Thymus (tissue), 11 donors: ENCODE results near the gene LRRC71. TPM values are rescaled to one million over a fixed set of nuclear protein-coding genes. Genes with fewer than 3 reads are reported as not detected.
A peak's percentile ranks its signal among the peaks of the same experiment; 100 is the strongest.

ENCODE experiments used
- DNase-seq, 9 donors: peaks; one replicate each; pipeline ENCODE4 v3.0.0-alpha.2; 2013; ENCODE audit warnings: low spot score in 9 of 9, low read depth in 6 of 9, missing footprints in 1 of 9
- H3K27ac ChIP-seq, 2 donors: one replicate each; pipeline ENCODE4 v1.5.1; 2013; ENCODE audit warnings: control low read depth in 1 of 2, low read depth in 1 of 2, low read length in 1 of 2, mild to moderate bottlenecking in 1 of 2, moderate library complexity in 1 of 2
- H3K27me3 ChIP-seq, 2 donors: one replicate each; pipeline ENCODE4 v1.5.1; 2013; ENCODE audit warnings: low read length in 1 of 2; ENCODE audit not compliant: control insufficient read depth in 2 of 2, insufficient read depth in 1 of 2
- H3K36me3 ChIP-seq, 2 donors: one replicate each; pipeline ENCODE4 v1.5.1; 2013; ENCODE audit warnings: low read length in 1 of 2, mild to moderate bottlenecking in 1 of 2, moderate library complexity in 1 of 2; ENCODE audit not compliant: control insufficient read depth in 2 of 2, insufficient read depth in 2 of 2
- H3K4me1 ChIP-seq, 2 donors: one replicate each; pipeline ENCODE4 v1.5.1; 2013; ENCODE audit warnings: low read length in 2 of 2; ENCODE audit not compliant: control insufficient read depth in 2 of 2, insufficient read depth in 2 of 2
- H3K4me3 ChIP-seq, 2 donors: one replicate each; pipeline ENCODE4 v1.5.1; 2013; ENCODE audit warnings: low read length in 2 of 2, control low read depth in 1 of 2, mild to moderate bottlenecking in 1 of 2
- H3K9me3 ChIP-seq, 2 donors: one replicate each; pipeline ENCODE4 v1.5.1; 2013; ENCODE audit warnings: low read length in 1 of 2, mild to moderate bottlenecking in 1 of 2; ENCODE audit not compliant: control insufficient read depth in 2 of 2, insufficient read depth in 1 of 2
- WGBS: extraction: QIAGEN DNeasy Blood & Tissue Kit; methylation state at CpG from one replicate; pipeline ENCODE4 v1.1.7; 2013; 5-methylcytosine and 5-hydroxymethylcytosine counted together
- polyA plus RNA-seq: library from polyadenylated mRNA; stranded (reverse); fragments of 200-250 nt; gene quantifications from one replicate; pipeline ENCODE4 v1.2.3, GENCODE V29; 2013
- total RNA-seq: library from RNA; stranded (reverse); fragments of 120-200 nt; gene quantifications from one replicate; pipeline ENCODE4 v1.2.4, GENCODE V29; 2013
- donor health status: healthy.

The LRRC71 gene
- total and polyA plus RNA-seq, 2 donors = 0.11 TPM; not detected in 1

- H3K4me1 ChIP-seq = peaks cover 0 to 18% of the 10 kb centered on the region in 2 donors
- H3K27ac ChIP-seq = no peak overlapping the region
- peaks cover 8 to 10% of the 10 kb centered on the region in 2 donors for H3K27me3 ChIP-seq
- no peak for DNase-seq
- WGBS = 83% methylated on average over 5 of the region's 5 CpGs
- no peak overlapping the region for H3K4me3 ChIP-seq
- H3K36me3 ChIP-seq = no peaks in the 10 kb centered on the region
- peaks cover 0 to 5% of the 10 kb centered on the region in 2 donors for H3K9me3 ChIP-seq
Measured at GRCh38 chr1:156909671-156910070, 10.8 kb upstream of the LRRC71 start.

GRCh38 chr1:156910309-156910782 is 10.1 kb upstream of the LRRC71 start:
- peak in 4 of 9 donors; percentile 19 to 59 (median 46) for DNase-seq
- 74% methylated on average over 18 of the region's 18 CpGs for WGBS
- Histone ChIP-seq H3K36me3 (no peaks in the 10 kb centered on the region), H3K27me3 (peaks cover 8 to 9% of the 10 kb centered on the region in 2 donors), H3K4me3 (no peak overlapping the region), H3K9me3 (peaks cover 0 to 5% of the 10 kb centered on the region in 2 donors), H3K27ac (no peak overlapping the region), H3K4me1 (peaks cover 0 to 18% of the 10 kb centered on the region in 2 donors)

GRCh38 chr1:156911577-156912298 is 8.7 kb upstream of the LRRC71 start:
- no peak for DNase-seq
- Histone ChIP-seq H3K27me3 (peaks cover 8 to 11% of the 10 kb centered on the region in 2 donors), H3K36me3 (no peaks in the 10 kb centered on the region), H3K4me1 (peaks cover 0 to 18% of the 10 kb centered on the region in 2 donors), H3K27ac (no peak overlapping the region), H3K4me3 (no peak overlapping the region), H3K9me3 (no peaks in the 10 kb centered on the region)
- 67% methylated on average over 6 of the region's 6 CpGs for WGBS

GRCh38 chr1:156912310-156912709 is 8.1 kb upstream of the LRRC71 start:
- no peak overlapping the region for H3K27ac ChIP-seq
- H3K4me1 ChIP-seq = peaks cover 0 to 18% of the 10 kb centered on the region in 2 donors
- no peaks in the 10 kb centered on the region for H3K36me3 ChIP-seq
- H3K9me3 ChIP-seq = no peaks in the 10 kb centered on the region
- peaks cover 8 to 9% of the 10 kb centered on the region in 2 donors for H3K27me3 ChIP-seq
- DNase-seq = no peak
- H3K4me3 ChIP-seq = no peak overlapping the region
- WGBS = 90% methylated on average over 2 of the region's 2 CpGs

GRCh38 chr1:156912861-156913808 is 7.3 kb upstream of the LRRC71 start:
- DNase-seq = no peak
- peaks cover 8 to 13% of the 10 kb centered on the region in 2 donors for H3K27me3 ChIP-seq
- H3K4me1 ChIP-seq = peaks cover 0 to 18% of the 10 kb centered on the region in 2 donors
- no peak overlapping the region for H3K27ac ChIP-seq
- no peaks in the 10 kb centered on the region for H3K36me3 ChIP-seq
- H3K9me3 ChIP-seq = peaks cover 0 to 2% of the 10 kb centered on the region in 2 donors
- WGBS = 55% methylated on average over 24 of the region's 24 CpGs
- no peak overlapping the region for H3K4me3 ChIP-seq

GRCh38 chr1:156913809-156914387 is 6.5 kb upstream of the LRRC71 start:
- Histone ChIP-seq H3K9me3 (peaks cover 0 to 2% of the 10 kb centered on the region in 2 donors), H3K36me3 (no peaks in the 10 kb centered on the region), H3K27me3 (peaks cover 10 to 15% of the 10 kb centered on the region in 2 donors), H3K27ac (no peak overlapping the region), H3K4me3 (no peak overlapping the region), H3K4me1 (peaks cover 0 to 18% of the 10 kb centered on the region in 2 donors)
- DNase-seq = no peak
- WGBS = 86% methylated on average over 13 of the region's 13 CpGs

GRCh38 chr1:156914440-156914856 is 6.0 kb upstream of the LRRC71 start:
- H3K4me3 ChIP-seq = no peak overlapping the region
- peaks cover 0 to 18% of the 10 kb centered on the region in 2 donors for H3K4me1 ChIP-seq
- no peak for DNase-seq
- H3K36me3 ChIP-seq = no peaks in the 10 kb centered on the region
- no peak overlapping the region for H3K27ac ChIP-seq
- H3K9me3 ChIP-seq = peaks cover 0 to 2% of the 10 kb centered on the region in 2 donors
- peaks cover 12 to 21% of the 10 kb centered on the region in 2 donors for H3K27me3 ChIP-seq
- WGBS = 96% methylated on average over 9 of the region's 9 CpGs

GRCh38 chr1:156921053-156921529 is 659 bp downstream of the LRRC71 start:
- Histone ChIP-seq H3K36me3 (no peaks in the 10 kb centered on the region), H3K27me3 (peaks cover 59 to 78% of the 10 kb centered on the region in 2 donors), H3K4me1 (peaks cover 0 to 7% of the 10 kb centered on the region in 2 donors), H3K9me3 (peaks cover 0 to 2% of the 10 kb centered on the region in 2 donors), H3K4me3 (no peak overlapping the region), H3K27ac (no peak overlapping the region)
- no peak for DNase-seq
- 72% methylated on average over 7 of the region's 7 CpGs for WGBS
